A549 treated with AZD2906 at 1 μM for 4 hours (cell line): ENCODE measurements around the gene CCNO. TPM values are rescaled to one million over a fixed set of nuclear protein-coding genes. Genes with fewer than 3 reads are reported as not detected.

ENCODE experiments used
- total RNA-seq: library from RNA; stranded (reverse); fragments of 200-300 nt; extraction: Qiagen RNA extraction; gene quantifications from 5 replicates; pipeline ENCODE4 v1.2.3, GENCODE V29; 2022

Gene CCNO, protein sequence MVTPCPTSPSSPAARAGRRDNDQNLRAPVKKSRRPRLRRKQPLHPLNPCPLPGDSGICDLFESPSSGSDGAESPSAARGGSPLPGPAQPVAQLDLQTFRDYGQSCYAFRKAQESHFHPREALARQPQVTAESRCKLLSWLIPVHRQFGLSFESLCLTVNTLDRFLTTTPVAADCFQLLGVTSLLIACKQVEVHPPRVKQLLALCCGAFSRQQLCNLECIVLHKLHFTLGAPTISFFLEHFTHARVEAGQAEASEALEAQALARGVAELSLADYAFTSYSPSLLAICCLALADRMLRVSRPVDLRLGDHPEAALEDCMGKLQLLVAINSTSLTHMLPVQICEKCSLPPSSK
- total RNA-seq, result 4.5 to 8.1 TPM (median 7.5 TPM) in 5 replicates

DNA sequence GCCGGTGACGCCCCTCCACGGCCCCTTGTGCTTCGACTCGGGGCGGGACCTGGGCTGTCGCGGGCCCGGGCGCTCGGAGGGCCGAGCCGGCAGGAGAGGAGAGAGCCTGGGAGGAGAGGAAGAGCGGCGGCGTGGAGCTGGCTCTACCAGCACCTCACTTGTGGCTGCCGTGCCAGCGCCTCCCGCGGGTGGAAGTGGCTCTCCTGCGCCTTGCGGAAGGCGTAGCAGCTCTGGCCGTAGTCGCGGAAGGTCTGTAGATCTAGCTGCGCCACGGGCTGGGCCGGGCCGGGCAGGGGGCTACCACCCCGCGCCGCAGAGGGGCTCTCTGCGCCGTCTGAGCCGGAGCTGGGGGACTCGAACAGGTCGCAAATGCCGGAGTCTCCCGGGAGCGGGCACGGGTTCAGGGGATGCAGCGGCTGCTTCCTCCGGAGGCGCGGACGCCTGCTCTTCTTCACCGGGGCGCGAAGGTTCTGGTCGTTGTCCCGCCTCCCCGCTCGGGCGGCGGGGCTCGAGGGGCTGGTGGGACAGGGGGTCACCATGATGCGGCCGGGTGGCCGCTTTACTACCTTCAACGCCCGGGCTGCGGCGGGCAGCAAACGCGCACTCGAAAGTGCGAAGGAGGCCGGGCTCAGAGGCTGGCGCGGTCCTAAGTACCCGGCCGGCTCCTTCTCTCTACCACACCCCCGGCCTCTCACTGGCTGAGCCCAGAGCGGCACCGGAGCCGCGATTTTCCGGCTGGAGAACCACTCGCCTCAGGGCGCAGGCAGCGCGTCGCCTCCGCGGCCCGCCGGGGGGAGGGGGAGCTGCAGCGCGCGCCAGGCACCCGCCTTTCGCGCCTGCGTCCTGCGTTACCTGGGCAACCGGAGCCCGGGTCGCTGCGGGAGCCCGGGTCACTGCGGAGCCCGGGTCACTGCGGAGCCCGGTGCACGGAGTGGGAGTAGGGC lies at the start of gene CCNO:
Gene CCNO (minus strand): TSS at position 624 of the 944 bp plus-strand sequence. CDS start 85 bp downstream, at position 539.

DNA sequence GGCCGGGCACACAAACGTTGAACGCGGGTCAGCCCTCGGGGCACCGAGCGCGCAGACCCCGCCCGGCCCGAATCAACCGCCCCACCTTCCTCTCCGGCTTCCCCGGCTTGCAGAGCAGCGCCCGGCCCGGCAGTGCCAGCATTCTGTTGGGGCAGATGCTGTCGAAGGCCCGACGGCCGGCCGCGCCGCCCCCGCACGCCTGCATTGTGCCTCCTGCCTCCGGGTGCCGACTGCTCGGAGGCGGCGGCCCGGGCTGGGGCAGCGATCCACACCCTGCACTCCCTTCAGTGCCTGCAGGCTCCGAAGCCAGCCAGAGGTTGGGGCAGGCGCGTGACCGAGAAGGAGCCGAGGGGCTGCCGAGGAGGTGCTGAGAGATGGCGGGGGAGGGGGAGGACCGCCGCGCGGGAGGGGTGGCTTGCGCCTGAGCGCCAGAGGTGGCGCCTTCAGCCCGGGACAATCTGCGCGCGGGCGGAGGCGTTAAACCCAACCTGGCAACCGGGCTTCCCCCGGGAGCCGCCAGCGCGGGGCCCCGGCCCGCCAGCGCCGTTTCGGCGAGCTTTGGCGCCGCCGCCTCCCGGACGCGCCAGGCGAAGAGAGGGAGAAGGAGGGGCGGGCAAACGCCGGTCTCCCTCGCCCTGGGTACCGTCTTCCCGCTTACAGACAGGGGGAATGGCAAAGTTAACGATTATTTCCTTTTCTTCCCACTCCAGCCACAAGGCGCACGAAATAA lies 6.3 kb downstream of the CCNO start, which contains the start of gene MCIDAS:
Gene MCIDAS (minus strand): TSS at position 382 of the 730 bp plus-strand sequence. CDS start 177 bp downstream, at position 205.

Other genes with a start within 250 kb of the CCNO start
- not detected in 5 replicates for gene ESM1, start 248.0 kb downstream of the CCNO start, total RNA-seq
- gene GZMK, start 209.4 kb downstream of the CCNO start, total RNA-seq, result not detected in 5 replicates
- not detected in 5 replicates for gene GZMA, start 131.0 kb downstream of the CCNO start, total RNA-seq
- gene GPX8, start 73.4 kb downstream of the CCNO start, total RNA-seq, result 30.6 to 36.7 TPM (median 32.4 TPM) in 5 replicates
- 0.03 to 0.10 TPM (median 0.07 TPM) in 5 replicates for gene CDC20B, start 60.4 kb downstream of the CCNO start, total RNA-seq
- gene MCIDAS, start 6.3 kb downstream of the CCNO start, total RNA-seq, result 1.2 to 2.0 TPM (median 1.6 TPM) in 5 replicates
- gene DHX29, start 74.1 kb upstream of the CCNO start, total RNA-seq, result 18.5 to 23.7 TPM (median 20.8 TPM) in 5 replicates
- gene MTREX, start 74.4 kb upstream of the CCNO start, total RNA-seq, result 26.4 to 59.7 TPM (median 32.7 TPM) in 5 replicates